ENCODE data around the gene PTGER3.

DNA sequence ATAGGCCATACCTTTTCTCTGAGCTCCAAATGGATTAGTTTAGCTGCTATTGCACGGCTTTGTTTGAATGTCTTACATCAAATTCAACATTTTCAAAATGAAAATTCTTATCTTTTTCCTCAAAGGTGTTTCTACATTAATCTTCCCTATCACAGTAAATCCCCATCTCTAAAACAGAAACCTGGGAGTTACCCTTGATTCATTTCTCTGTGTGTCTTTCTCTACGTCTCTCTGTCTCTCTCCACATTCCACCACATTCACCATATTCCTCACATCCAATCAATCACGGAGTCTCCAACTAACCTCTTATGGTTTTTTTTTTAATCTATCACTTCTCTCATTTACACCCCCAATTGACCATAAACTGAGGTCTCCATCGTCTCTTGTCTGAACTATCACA, 24.1 kb downstream of the PTGER3 start:
- TF ChIP-seq ETS1 (IDR thresholded peaks at IDR 0.05) (no peak), REST (IDR thresholded peaks at IDR 0.05; ENCODE audit: unreplicated experiment) (no peak), CTCF (conservative IDR thresholded peaks at IDR 0.05; ENCODE audit: low read depth in 2 of 2) (no peak), POLR2AphosphoS5 (IDR thresholded peaks at IDR 0.05; ENCODE audit: low read depth) (no peak), EZH2 (IDR thresholded peaks at IDR 0.05; ENCODE audit: low read depth, unreplicated experiment) (no peak), ZNF331 (CRISPR knock-in tag; IDR thresholded peaks at IDR 0.05; ENCODE audit: low read depth) (no peak), CREB1 (CRISPR knock-in tag; IDR thresholded peaks at IDR 0.05; ENCODE audit: low read depth) (no peak), EZH2phosphoT487 (IDR thresholded peaks at IDR 0.05; ENCODE audit: unreplicated experiment) (no peak), STAT1 (IDR thresholded peaks at IDR 0.05; ENCODE audit: unreplicated experiment) (no peak)

Measured in GM23338 (cell line).